Common myeloid progenitor, CD34-positive (primary cell): ENCODE results near the gene PPP1CB.

Experiments used
- CTCF ChIA-PET: fragments of 350-600 bp; sonication (Branson Sonifier 250); formaldehyde crosslinking; loops from one replicate; lab custom pipeline; 2021; ENCODE audit warnings: antibody characterized with exemption; lab: Charles Lee
- POLR2A ChIA-PET: fragments of 350-600 bp; sonication (Branson Sonifier 250); formaldehyde crosslinking; loops from one replicate; lab custom pipeline; 2021; ENCODE audit warnings: antibody characterized with exemption; lab: Charles Lee
- DNase-seq, 3 donors: peaks; one replicate each; pipeline versions ENCODE4 v3.0.0 to v3.0.0-alpha.2; 2013
- H3K27ac ChIP-seq, 2 experiments: 1 replicate in 1 of 2; 2 replicates in 1 of 2; pipeline ENCODE4 v1.7.0; 2013; ENCODE audit warnings: inconsistent platforms in 2 of 2, low read length in 2 of 2, mild to moderate bottlenecking in 2 of 2, low read depth in 1 of 2, moderate library complexity in 1 of 2; ENCODE audit not compliant: severe bottlenecking in 2 of 2, insufficient read depth in 1 of 2, poor library complexity in 1 of 2
- H3K27me3 ChIP-seq, 5 experiments: replicated peaks in 2 of 5; 1 replicate in 3 of 5; 2 replicates in 2 of 5; pipeline versions ENCODE4 v1.6.1 to v1.7.0; 2013; ENCODE audit warnings: low read length in 4 of 5, mild to moderate bottlenecking in 2 of 5, moderate library complexity in 2 of 5, inconsistent platforms in 1 of 5; ENCODE audit not compliant: insufficient read depth in 5 of 5, control insufficient read depth in 4 of 5
- H3K36me3 ChIP-seq, 4 experiments: 1 replicate in 2 of 4; 2 replicates in 2 of 4; pipeline versions ENCODE4 v1.6.1 to v1.7.0; 2013; ENCODE audit warnings: low read length in 3 of 4, control low read depth in 1 of 4, mild to moderate bottlenecking in 1 of 4; ENCODE audit not compliant: control insufficient read depth in 4 of 4, insufficient read depth in 4 of 4
- H3K4me1 ChIP-seq, 4 experiments: 1 replicate in 3 of 4; 2 replicates in 1 of 4; pipeline versions ENCODE4 v1.6.1 to v1.7.1; 2013; ENCODE audit warnings: low read length in 3 of 4, mild to moderate bottlenecking in 3 of 4, control low read depth in 1 of 4, inconsistent platforms in 1 of 4, moderate library complexity in 1 of 4; ENCODE audit not compliant: control insufficient read depth in 4 of 4, insufficient read depth in 4 of 4; ENCODE audit errors: control extremely low read depth in 1 of 4
- H3K4me3 ChIP-seq, 7 experiments: 1 replicate in 4 of 7; 2 replicates in 3 of 7; pipeline versions ENCODE4 v1.5.1 to v1.7.0; 2013; ENCODE audit warnings: mild to moderate bottlenecking in 7 of 7, low read length in 6 of 7, moderate library complexity in 6 of 7, inconsistent platforms in 2 of 7, low read depth in 2 of 7, control low read depth in 1 of 7; ENCODE audit not compliant: insufficient read depth in 4 of 7, control insufficient read depth in 1 of 7; ENCODE audit errors: extremely low read depth in 1 of 7
- H3K9me3 ChIP-seq, 5 experiments: 1 replicate in 4 of 5; 2 replicates in 1 of 5; pipeline versions ENCODE4 v1.6.1 to v1.7.1; 2013; ENCODE audit warnings: low read length in 4 of 5, mild to moderate bottlenecking in 2 of 5, inconsistent platforms in 1 of 5, low read depth in 1 of 5, moderate library complexity in 1 of 5; ENCODE audit not compliant: control insufficient read depth in 4 of 5, insufficient read depth in 2 of 5; ENCODE audit errors: control extremely low read depth in 1 of 5
- WGBS: methylation state at CpG from one replicate; pipeline ENCODE4 v1.1.5; 2013; ENCODE audit not compliant: insufficient coverage; 5-methylcytosine and 5-hydroxymethylcytosine counted together

The PPP1CB gene

DNA sequence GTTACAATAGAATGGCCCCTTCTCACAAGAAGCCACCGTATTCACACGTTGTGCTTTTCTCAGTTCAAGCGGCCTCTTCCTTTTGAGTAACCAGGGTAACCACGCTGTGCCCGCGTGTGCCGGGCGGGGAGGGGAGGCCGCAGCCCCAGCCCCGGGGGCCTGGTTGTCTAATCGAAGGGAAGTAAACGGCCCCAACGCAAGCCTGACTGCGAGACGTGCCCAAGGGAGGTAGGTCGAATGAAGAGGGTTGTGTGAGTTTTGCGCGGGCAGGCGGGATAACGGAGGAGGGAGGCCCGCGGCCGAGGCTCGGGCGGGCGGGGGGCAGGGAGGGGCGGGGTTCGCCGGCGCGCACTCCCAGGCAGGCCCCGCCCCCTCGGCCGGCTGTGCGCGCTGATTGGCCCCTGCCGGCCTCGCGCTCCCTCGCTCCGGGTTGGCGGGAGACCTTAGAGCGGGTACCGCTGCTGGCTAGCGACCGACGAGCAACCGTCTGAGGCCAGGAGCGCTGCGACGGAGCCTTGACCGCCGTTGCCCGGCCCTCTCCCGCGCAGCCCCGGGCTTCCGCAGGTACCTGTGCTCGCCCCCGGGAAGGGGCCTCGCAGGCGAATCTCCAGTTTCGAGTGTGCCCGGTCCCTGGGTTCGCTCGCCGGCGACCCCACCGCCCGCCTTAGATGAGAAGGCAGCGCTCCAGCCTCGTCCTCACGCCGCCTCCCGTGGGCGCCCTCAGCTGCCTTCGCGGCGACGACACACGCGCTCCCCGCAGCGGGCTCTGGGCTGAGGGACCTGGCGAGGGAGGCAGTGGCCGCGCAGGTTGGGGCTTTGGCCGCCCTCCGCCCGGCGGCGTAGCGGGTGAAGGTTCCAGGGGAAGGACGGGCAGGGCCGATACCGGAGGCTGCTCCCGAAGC lies 59.0 kb downstream of the PPP1CB start, which contains the start of gene SPDYA:
TSS of gene SPDYA (plus strand) at position 451 of the 902 bp plus-strand sequence. CDS start 5,181 bp downstream, outside the sequence.
- CTCF ChIA-PET: interaction anchor here (1.3 to 3.3 kb wide), 3 partner anchors 9 to 216 kb away, joined by 3 to 13 read pairs (median 3); no protein-coding TSS in a partner anchor
- WGBS: 5% methylated on average over 68 of the region's 97 CpGs
- H3K27ac ChIP-seq: no peak within 1 kb of the TSS

DNA sequence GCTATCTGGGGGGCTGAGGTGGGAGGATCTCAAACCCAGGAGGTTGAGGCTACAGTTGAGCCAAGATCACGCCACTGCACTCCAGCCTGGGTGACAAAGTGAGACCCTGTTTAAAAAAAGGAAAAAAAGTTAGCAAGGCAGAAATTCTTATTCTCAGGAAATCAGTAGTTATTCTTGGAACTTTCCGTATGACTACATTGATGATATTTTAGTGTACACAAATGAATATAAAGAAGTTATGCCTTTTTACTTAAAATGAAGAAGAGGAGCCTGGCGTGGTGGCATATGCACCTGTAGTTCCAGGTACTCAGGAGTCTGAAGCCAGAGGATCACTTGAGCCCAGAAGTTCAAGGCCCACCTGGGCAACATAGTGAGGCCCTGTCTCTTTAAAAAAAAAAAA lies 66.4 kb downstream of the PPP1CB start:
- 86% methylated on average over 1 of the region's 3 CpGs for WGBS
- no peak overlapping the region for H3K27ac ChIP-seq
- H3K9me3 ChIP-seq: no peaks in the 10 kb centered on the region
- no peak overlapping the region for H3K4me3 ChIP-seq
- H3K36me3 ChIP-seq: no peaks in the 10 kb centered on the region
- no peak for DNase-seq
- POLR2A ChIA-PET: no interaction called here
- H3K27me3 ChIP-seq: no peaks in the 10 kb centered on the region
- H3K4me1 ChIP-seq: no peaks in the 10 kb centered on the region
- CTCF ChIA-PET: interaction anchor here (0.7 kb wide), 1 partner anchor 39 kb away, joined by 3 read pairs; no protein-coding TSS in a partner anchor

More for the DNA sequence above, 59.0 kb downstream of the PPP1CB start, which contains the start of gene SPDYA:
- peak; percentile 73 to 90 (median 87) for DNase-seq
- Histone ChIP-seq H3K27me3 (peaks cover 0 to 2% (median 0%) of the 10 kb centered on the region in 5 experiments), H3K9me3 (no peaks in the 10 kb centered on the region), H3K4me1 (peaks cover 5 to 13% (median 12%) of the 10 kb centered on the region in 4 experiments), H3K4me3 (peak within 1 kb of the TSS; percentile 33 to 82 (median 65)), H3K36me3 (peaks cover 0 to 5% (median under 1%) of the 10 kb centered on the region in 4 experiments)
- POLR2A ChIA-PET: no interaction called here

DNA sequence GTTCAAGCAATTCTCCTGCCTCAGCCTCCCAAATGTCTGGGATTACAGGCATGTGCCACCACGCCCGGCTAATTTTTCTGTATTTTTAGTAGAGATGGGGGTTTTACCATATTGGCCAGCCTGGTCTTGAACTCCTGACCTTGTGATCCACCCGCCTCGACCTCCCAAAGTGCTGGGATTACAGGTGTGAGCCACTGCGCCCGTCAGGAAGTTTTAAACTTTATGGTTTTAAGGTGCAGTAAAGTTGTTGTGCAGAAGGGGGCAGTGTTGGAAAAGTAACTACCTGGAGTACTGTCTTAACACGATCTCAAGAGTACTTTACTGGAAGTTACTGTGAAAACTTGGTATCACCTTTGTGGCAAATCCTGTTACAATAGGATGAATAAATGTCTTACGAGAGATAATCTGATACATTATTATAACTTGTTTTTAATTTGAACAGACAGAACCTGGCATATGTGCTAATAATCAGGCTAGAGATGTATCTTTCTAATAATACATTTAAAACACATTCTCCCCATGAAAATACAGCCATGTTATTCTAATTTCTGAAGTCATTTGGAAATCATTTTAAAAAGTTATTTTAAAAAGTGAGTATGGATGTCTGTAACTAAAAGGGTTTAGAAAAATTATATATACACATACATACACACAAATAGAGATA lies 69.8 kb downstream of the PPP1CB start:
- Histone ChIP-seq H3K36me3 (no peaks in the 10 kb centered on the region), H3K27ac (no peak overlapping the region), H3K9me3 (no peaks in the 10 kb centered on the region), H3K4me3 (no peak overlapping the region), H3K4me1 (no peaks in the 10 kb centered on the region), H3K27me3 (no peaks in the 10 kb centered on the region)
- DNase-seq: peak; percentile 77 to 84 (median 80)
- WGBS: no CpG with 5 or more reads among the region's 8 CpGs
- POLR2A ChIA-PET: interaction anchor here (0.6 kb wide), 1 partner anchor 283 kb away, joined by 3 read pairs; no protein-coding TSS in a partner anchor
- CTCF ChIA-PET: interaction anchor here (1.0 to 2.4 kb wide), 9 partner anchors 12 to 376 kb away, joined by 3 to 10 read pairs (median 3); no protein-coding TSS in a partner anchor

DNA sequence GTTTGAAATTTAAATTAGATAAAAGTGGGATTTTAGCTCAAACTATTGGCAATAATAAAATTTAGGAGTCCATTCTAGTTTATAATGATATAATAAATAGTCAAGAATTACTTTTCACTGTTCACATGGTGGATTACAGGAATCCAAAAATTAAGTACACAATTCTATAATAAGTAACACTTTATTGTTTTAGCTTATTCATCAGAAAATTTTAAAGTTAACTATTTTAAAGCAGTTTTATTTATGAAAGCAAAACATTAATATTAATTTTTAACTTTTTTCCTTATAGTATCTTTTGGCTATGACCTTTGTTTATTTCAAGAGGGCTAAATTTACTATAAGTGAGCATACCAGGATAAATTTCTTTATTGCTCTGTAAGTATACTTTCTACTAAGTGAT lies 70.4 kb downstream of the PPP1CB start:
- H3K36me3 ChIP-seq: no peaks in the 10 kb centered on the region
- no peak overlapping the region for H3K27ac ChIP-seq
- H3K9me3 ChIP-seq: no peaks in the 10 kb centered on the region
- no peak overlapping the region for H3K4me3 ChIP-seq
- H3K27me3 ChIP-seq: no peaks in the 10 kb centered on the region
- DNase-seq: no peak
- H3K4me1 ChIP-seq: no peaks in the 10 kb centered on the region
- ChIA-PET CTCF (interaction anchor here (1.0 to 2.4 kb wide), 4 partner anchors 12 to 130 kb away, joined by 3 to 10 read pairs (median 4); no protein-coding TSS in a partner anchor), POLR2A (interaction anchor here (0.6 kb wide), 1 partner anchor 284 kb away, joined by 3 read pairs; no protein-coding TSS in a partner anchor)

DNA sequence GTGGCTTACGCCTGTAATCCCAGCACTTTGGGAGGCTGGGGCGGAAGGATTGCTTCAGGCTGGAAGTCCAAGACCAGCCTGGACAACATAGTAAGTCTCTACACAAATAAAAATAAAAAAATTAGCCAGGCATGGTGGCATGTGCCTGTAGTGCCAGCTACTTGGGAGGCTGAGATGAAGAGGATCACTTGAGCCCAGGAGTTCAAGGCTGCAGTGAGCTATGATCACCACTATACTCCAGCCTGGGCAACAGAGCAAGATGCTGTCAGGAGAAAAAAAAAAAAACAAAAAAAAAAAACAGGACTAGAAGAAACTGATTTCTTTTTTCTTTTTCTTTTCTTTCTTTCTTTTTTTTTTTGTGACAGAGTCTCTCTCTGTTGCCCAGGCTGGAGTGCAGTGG lies 72.6 kb downstream of the PPP1CB start:
- no CpG with 5 or more reads among the region's 2 CpGs for WGBS
- Histone ChIP-seq H3K4me3 (no peak overlapping the region), H3K27ac (no peak overlapping the region), H3K27me3 (no peaks in the 10 kb centered on the region), H3K9me3 (no peaks in the 10 kb centered on the region), H3K4me1 (peaks cover 0 to 2% (median 0%) of the 10 kb centered on the region in 4 experiments), H3K36me3 (no peaks in the 10 kb centered on the region)
- no peak for DNase-seq
- POLR2A ChIA-PET: interaction anchor here (0.6 kb wide), 1 partner anchor 31 kb away, joined by 3 read pairs; no protein-coding TSS in a partner anchor
- CTCF ChIA-PET: interaction anchor here (1.1 kb wide), 1 partner anchor 18 kb away, joined by 4 read pairs; no protein-coding TSS in a partner anchor

DNA sequence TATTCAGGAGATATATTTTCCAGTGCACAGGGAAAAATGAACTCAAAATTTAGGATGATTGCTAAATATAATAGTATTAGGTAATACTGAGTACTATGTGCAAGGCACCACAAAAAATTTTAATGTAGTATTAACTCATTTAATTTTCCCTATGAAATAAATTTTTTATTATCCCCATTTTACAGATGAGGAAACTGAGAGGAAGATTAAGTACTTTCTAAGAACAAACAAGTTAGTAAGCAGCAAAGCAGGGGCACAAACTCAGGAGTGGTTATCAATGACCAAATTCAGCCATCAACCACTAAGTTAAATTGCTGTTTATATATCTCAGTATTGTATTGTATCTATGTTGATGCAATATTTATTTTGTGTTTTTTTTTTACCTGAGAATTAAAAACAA lies 73.2 kb downstream of the PPP1CB start:
- Histone ChIP-seq H3K36me3 (no peaks in the 10 kb centered on the region), H3K4me3 (no peak overlapping the region), H3K4me1 (peaks cover 0 to 2% (median 0%) of the 10 kb centered on the region in 4 experiments), H3K27ac (no peak overlapping the region), H3K9me3 (no peaks in the 10 kb centered on the region), H3K27me3 (no peaks in the 10 kb centered on the region)
- ChIA-PET POLR2A (no interaction called here), CTCF (interaction anchor here (1.1 to 1.3 kb wide), 2 partner anchors 8 to 18 kb away, joined by 4 read pairs; no protein-coding TSS in a partner anchor)
- no peak for DNase-seq
